Aorta (tissue), 5 donors: Measurements from ENCODE around the gene PTK7. TPM values are rescaled to one million over a fixed set of nuclear protein-coding genes. Genes with fewer than 3 reads are reported as not detected.

Source experiments
- ATAC-seq: fragments of 200-7000 bp; cut with Tn5 transposase; one replicate; pipeline ENCODE4 v1.9.1; 2022; ENCODE audit warnings: moderate library complexity; ENCODE audit not compliant: low FRiP score
- DNase-seq, 2 donors: peaks; one replicate each; pipeline ENCODE4 v3.0.0-alpha.2; 2020
- H3K27ac ChIP-seq, 2 donors: one replicate each; pipeline ENCODE4 v1.5.1; 2013; ENCODE audit warnings: low read length in 2 of 2, mild to moderate bottlenecking in 2 of 2, moderate library complexity in 2 of 2, control low read depth in 1 of 2, inconsistent platforms in 1 of 2, low read depth in 1 of 2
- H3K27me3 ChIP-seq, 2 donors: one replicate each; pipeline ENCODE4 v1.6.1; 2013; ENCODE audit warnings: control low read depth in 1 of 2, low read length in 1 of 2, mild to moderate bottlenecking in 1 of 2, moderate library complexity in 1 of 2; ENCODE audit not compliant: insufficient read depth in 2 of 2, control insufficient read depth in 1 of 2
- H3K36me3 ChIP-seq, 2 donors: one replicate each; pipeline ENCODE4 v1.6.1; 2013; ENCODE audit warnings: control low read depth in 1 of 2, low read length in 1 of 2, mild to moderate bottlenecking in 1 of 2; ENCODE audit not compliant: insufficient read depth in 2 of 2, control insufficient read depth in 1 of 2
- H3K4me1 ChIP-seq, 2 donors: one replicate each; pipeline ENCODE4 v1.6.1; 2013; ENCODE audit warnings: low read length in 2 of 2, control low read depth in 1 of 2, mild to moderate bottlenecking in 1 of 2, moderate library complexity in 1 of 2; ENCODE audit not compliant: insufficient read depth in 2 of 2, control insufficient read depth in 1 of 2
- H3K4me3 ChIP-seq, 2 donors: one replicate each; pipeline ENCODE4 v1.5.1; 2013; ENCODE audit warnings: low read length in 2 of 2, control low read depth in 1 of 2, mild to moderate bottlenecking in 1 of 2
- H3K9me3 ChIP-seq: one replicate; pipeline ENCODE4 v1.6.1; 2013; ENCODE audit warnings: mild to moderate bottlenecking, low read length; ENCODE audit not compliant: control insufficient read depth
- WGBS, 2 donors: extraction: QIAGEN DNeasy Blood & Tissue Kit; methylation state at CpG; one replicate each; pipeline ENCODE4 v1.1.7; 2013; 5-methylcytosine and 5-hydroxymethylcytosine counted together
- intact Hi-C, 2 donors: fragments of 100-400 bp; cut with DNase I; formaldehyde crosslinking; loops; one replicate each; pipeline versions ENCODE4 v1.14.2 to v1.15.0; 2022
- polyA plus RNA-seq, 2 donors: library from polyadenylated mRNA; stranded (reverse); fragments of 200-250 nt; gene quantifications; one replicate each; pipeline ENCODE4 v1.2.3, GENCODE V29; 2013
- total RNA-seq, 2 donors: library from RNA; stranded (reverse); fragmentation: NEBNext Ultra II Directional; extraction: Animal tissue kit (Norgen Biotek cat#: 25700); gene quantifications; one replicate each; pipeline ENCODE4 v1.2.1, GENCODE V29; 2021
- donor health status: healthy with polysubstance abuse.
- donor health status: Bipolar disorder and iron deficiency.
- donor health status: DM: no; HTN: no; CAD: no.
- donor health status: DM: no; HTN: no; CAD: no.
- donor health status: DM: yes; HTN: yes; CAD: no.

The PTK7 gene
- total and polyA plus RNA-seq, 4 donors: 0.13 to 9.6 (median 5.0) TPM

DNA sequence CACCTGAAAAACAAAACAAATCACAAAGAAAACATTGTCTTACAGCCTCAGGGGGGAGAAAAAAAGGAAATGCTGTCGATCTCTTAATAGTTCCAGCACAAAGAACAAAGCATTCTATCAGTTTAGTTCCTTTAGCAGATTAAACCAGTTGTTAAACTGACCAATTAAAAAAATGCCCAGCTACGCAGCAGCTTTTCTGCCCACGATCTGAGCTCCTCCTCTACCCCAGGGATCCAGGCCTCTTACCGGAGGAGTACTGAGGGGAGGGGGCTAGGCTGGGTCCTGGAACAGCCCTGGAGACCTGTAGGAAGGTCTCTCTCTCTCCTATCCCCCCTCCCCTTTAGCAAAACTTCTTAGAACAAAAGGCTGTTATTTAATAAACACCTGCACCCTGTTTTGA lies 13.4 kb downstream of the PTK7 start:
- Histone ChIP-seq H3K27ac (no peak overlapping the region), H3K4me1 (no peaks in the 10 kb centered on the region), H3K27me3 (no peaks in the 10 kb centered on the region), H3K4me3 (no peak overlapping the region), H3K9me3 (no peaks in the 10 kb centered on the region), H3K36me3 (no peaks in the 10 kb centered on the region)
- 80 to 86% methylated on average over 4 of the region's 4 CpGs for WGBS, 2 donors
- no peak for DNase-seq
- ATAC-seq: no peak
- intact Hi-C loops: no loop called here

DNA sequence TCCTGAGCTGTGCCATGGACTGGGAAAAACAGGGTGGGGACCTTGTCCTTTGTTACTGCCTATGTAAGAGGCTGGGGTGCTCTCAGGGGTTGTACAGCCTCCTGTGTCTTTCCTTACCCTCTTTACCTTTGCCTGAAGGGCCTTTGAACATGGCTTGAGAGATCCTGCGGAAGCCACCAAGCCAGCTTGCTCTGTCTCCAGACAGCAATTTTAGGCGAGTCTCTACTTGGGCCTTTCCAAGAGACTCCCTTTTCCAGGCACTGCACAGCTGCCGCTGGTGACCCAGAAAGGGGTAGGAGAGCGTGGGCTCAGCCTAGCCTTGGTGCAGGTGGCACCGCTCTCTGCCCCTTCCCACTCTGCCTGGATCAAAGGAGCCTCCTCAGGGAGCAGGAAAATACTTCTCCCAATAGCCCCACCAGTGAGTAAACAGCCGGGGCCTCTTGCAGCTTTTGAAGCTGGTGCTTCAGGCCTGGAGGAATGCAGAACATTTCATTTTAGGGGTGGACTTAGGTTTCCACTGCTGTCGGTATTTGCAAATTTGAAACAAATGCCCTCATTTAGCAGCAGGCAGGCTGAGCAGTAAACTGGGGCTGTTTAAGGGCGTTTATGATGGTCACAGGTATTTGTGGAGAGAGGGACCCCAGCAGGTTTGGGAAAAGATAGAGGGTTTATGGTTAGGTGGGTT lies 13.9 kb downstream of the PTK7 start:
- ATAC-seq (no peak), DNase-seq (peak in 1 of 2 donors; percentile 33)
- no peaks in the 10 kb centered on the region for H3K27me3 ChIP-seq
- H3K4me3 ChIP-seq: no peak overlapping the region
- no peaks in the 10 kb centered on the region for H3K4me1 ChIP-seq
- no peaks in the 10 kb centered on the region for H3K36me3 ChIP-seq
- H3K9me3 ChIP-seq: no peaks in the 10 kb centered on the region
- no peak overlapping the region for H3K27ac ChIP-seq
- WGBS, 2 donors: 91 to 92% methylated on average over 8 of the region's 8 CpGs
- intact Hi-C loops: no loop called here

DNA sequence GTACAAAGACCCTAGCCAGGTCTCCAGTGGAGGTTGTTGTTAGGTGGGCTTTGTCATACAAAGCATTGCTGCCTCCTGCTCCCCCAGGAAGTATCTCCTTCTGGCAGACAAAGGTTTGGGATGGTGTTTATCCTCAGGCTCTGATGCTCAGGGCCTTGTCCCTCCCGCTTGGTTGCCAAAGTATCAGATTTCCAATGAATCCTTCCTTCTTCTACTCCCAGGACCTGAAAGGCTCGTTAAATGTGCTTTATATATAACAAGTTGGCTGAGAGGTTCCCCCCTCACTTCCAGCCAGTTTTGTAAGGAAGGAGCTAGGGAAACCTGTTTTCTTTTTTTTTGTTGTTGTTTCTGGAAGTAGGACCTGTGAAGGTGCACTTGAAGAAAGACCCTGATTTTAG lies 14.4 kb downstream of the PTK7 start:
- Histone ChIP-seq H3K4me3 (no peak overlapping the region), H3K36me3 (no peaks in the 10 kb centered on the region), H3K9me3 (no peaks in the 10 kb centered on the region), H3K27ac (no peak overlapping the region), H3K27me3 (no peaks in the 10 kb centered on the region), H3K4me1 (no peaks in the 10 kb centered on the region)
- WGBS, 2 donors: 63 to 76% methylated on average over 2 of the region's 2 CpGs
- intact Hi-C loops: no loop called here
- DNase-seq (no peak), ATAC-seq (no peak)

DNA sequence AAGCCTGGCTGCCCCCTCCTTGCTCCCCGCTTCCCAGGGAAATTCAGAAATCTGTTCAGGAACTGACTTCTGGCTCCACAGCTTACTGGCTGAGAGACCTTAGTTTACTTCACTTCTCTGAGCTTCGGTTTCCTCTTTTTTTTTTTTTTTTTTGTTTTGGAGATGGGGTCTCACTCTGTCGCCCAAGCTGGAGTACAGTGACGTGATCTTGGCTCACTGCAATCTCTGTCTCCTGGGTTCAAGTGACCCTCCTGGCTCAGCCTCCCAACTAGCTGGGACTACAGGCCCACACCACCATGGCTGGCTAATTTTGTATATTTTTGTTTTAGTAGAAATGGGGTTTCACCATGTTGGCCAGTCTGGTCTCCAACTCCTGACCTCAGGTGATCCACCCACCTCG lies 14.9 kb downstream of the PTK7 start:
- Histone ChIP-seq H3K27ac (no peak overlapping the region), H3K36me3 (no peaks in the 10 kb centered on the region), H3K4me3 (no peak overlapping the region), H3K27me3 (no peaks in the 10 kb centered on the region), H3K9me3 (no peaks in the 10 kb centered on the region), H3K4me1 (no peaks in the 10 kb centered on the region)
- 85 to 86% methylated on average over 5 of the region's 5 CpGs for WGBS, 2 donors
- ATAC-seq (no peak), DNase-seq (no peak)
- intact Hi-C loops: no loop called here

DNA sequence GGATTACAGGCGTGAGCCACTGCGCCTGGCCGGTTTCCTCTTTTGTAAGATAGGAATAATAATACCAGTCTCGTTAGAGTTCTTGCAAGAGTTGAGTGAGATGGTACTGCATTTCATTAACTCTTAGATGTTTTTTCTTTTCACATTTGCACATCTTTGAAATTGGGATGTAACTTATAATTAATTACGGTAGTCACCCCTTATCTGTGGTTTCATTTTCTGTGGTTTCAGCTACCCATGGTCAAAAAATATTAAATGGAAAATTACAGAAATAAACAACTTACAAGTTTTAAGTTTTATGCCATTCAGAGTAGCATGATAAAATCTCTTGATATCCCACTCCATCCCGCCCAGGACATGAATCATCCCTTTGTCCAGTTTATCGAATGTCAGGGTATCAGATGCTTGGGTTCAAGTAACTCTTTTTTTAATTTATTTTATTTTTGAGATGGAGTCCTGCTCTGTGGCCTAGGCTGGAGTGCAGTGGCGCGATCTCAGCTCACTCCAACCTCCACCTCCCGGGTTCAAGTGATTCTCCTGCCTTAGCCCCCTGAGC lies 15.4 kb downstream of the PTK7 start:
- Histone ChIP-seq H3K9me3 (no peaks in the 10 kb centered on the region), H3K4me3 (no peak overlapping the region), H3K27ac (no peak overlapping the region), H3K36me3 (no peaks in the 10 kb centered on the region), H3K4me1 (peaks cover 0 to 2% of the 10 kb centered on the region in 2 donors), H3K27me3 (no peaks in the 10 kb centered on the region)
- ATAC-seq (no peak), DNase-seq (no peak)
- intact Hi-C loops: no loop called here
- 89 to 97% methylated on average over 10 of the region's 10 CpGs for WGBS, 2 donors

DNA sequence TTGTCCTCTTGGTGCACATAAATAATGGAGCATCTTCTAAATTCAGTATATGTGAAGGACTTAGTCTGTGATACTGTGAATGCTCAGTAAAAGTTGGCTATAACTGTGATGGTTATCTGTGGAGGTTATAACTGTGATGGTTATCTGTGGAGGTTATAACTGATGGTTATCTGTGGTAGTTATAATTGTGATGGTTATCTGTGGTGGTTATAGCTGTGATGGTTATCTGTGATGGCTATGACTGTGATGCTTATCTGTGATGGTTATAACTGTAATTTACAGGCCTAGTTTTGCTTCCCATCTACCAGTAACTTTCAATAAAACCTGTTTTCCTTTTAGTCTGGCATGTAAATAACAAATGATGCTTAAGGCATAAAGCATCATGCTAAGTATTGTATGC lies 16.5 kb downstream of the PTK7 start:
- DNase-seq (no peak), ATAC-seq (no peak)
- Histone ChIP-seq H3K27me3 (no peaks in the 10 kb centered on the region), H3K9me3 (no peaks in the 10 kb centered on the region), H3K27ac (no peak overlapping the region), H3K36me3 (no peaks in the 10 kb centered on the region), H3K4me1 (peaks cover 0 to 3% of the 10 kb centered on the region in 2 donors), H3K4me3 (no peak overlapping the region)
- intact Hi-C loops: no loop called here

DNA sequence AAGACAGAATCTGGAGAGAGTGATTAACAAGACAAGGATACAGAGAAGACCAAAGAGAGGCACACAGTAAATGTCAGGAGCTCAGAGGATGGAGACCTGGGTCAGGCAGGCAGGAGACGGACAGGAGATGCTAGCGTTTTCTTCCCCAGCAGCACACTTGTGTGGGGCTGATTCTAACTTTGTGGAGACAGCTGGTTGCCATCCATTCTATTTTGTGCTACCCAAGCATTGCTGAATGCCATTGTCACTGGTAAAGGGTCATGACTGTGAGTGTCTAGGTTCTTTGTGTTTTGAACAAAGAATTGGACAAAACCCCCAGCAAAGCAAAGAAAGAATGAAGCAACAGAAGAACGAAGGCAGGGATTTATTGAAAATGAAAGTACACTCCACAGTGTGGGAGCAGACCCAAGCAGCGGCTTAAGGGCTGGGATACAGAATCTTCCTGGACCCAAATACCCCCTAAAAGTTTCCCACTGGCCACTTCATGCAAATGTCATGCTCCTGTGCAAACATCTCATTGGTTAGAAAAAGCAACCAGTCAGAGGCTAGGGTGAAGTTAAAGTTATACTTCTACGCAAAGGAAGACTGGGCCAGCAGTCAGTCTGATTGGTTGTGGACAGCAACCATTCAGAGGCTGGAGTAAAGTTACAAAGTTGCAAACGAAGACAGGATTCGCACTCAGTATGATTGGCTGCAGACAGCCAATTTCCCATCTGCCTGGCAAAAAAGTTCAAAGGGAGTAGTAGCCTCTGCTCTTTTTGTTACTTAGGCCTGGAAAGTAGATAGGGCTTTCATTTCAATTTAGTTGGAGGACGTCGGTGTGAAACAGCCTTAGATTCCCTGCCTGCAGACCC lies 17.5 kb downstream of the PTK7 start:
- intact Hi-C loops: no loop called here
- Histone ChIP-seq H3K27ac (no peak overlapping the region), H3K9me3 (no peaks in the 10 kb centered on the region), H3K4me1 (peaks cover 0 to 3% of the 10 kb centered on the region in 2 donors), H3K36me3 (no peaks in the 10 kb centered on the region), H3K27me3 (no peaks in the 10 kb centered on the region), H3K4me3 (no peak overlapping the region)
- DNase-seq: peak in 1 of 2 donors; percentile 20
- WGBS, 2 donors: 82 to 83% methylated on average over 9 of the region's 9 CpGs
- peak; percentile 71 for ATAC-seq

DNA sequence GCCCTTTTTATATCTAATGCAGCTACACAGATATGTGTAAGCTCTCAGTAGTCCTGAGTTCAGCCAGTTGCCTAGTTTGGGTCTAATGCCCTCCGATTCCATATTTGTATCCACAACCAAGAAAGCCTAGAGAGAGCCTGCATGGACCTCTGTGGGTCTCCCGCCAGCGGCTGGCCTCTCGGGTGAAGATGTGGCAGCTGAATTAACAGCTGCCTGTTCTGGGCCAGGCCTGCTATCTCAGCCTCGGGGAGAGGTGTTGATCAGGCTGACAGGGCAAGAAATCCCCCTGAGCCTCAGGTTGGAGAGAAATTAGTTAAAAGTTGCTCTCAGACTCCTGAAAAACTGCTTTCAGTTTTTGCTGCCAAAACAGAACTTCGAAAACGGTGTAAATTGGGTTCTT lies 19.8 kb downstream of the PTK7 start:
- Histone ChIP-seq H3K36me3 (no peaks in the 10 kb centered on the region), H3K4me1 (peaks cover 0 to 3% of the 10 kb centered on the region in 2 donors), H3K27me3 (no peaks in the 10 kb centered on the region), H3K27ac (no peak overlapping the region), H3K4me3 (no peak overlapping the region), H3K9me3 (no peaks in the 10 kb centered on the region)
- intact Hi-C loops: no loop called here
- ATAC-seq (no peak), DNase-seq (peak in 1 of 2 donors; percentile 24)
- 80 to 83% methylated on average over 7 of the region's 7 CpGs for WGBS, 2 donors
